HFFc6 (cell line): ENCODE data around the gene ERBB3. TPM values are rescaled to one million over a fixed set of nuclear protein-coding genes. Genes with fewer than 3 reads are reported as not detected.
A peak's percentile ranks its signal among the peaks of the same experiment; 100 is the strongest.

Experiments used
- DNase-seq: peaks from one replicate; pipeline ENCODE4 v3.0.0-alpha.2; 2018
- H3K27ac Mint-ChIP-seq: 2 replicates; pipeline ENCODE4 v1.8.0; 2020; ENCODE audit warnings: mild to moderate bottlenecking, mixed read lengths
- H3K27me3 Mint-ChIP-seq: 2 replicates; pipeline ENCODE4 v1.8.0; 2021; ENCODE audit warnings: mild to moderate bottlenecking, moderate library complexity, mixed read lengths; ENCODE audit not compliant: insufficient read depth
- H3K36me3 Mint-ChIP-seq: 2 replicates; pipeline ENCODE4 v1.8.0; 2021; ENCODE audit warnings: low read depth, mixed read lengths
- H3K4me1 Mint-ChIP-seq: 2 replicates; pipeline ENCODE4 v1.8.0; 2020; ENCODE audit warnings: low read depth, mixed read lengths
- H3K4me3 Mint-ChIP-seq: 2 replicates; pipeline ENCODE4 v1.8.0; 2020; ENCODE audit warnings: mild to moderate bottlenecking, moderate library complexity, mixed read lengths
- H3K9me3 Mint-ChIP-seq: 2 replicates; pipeline ENCODE4 v1.8.0; 2020; ENCODE audit warnings: mild to moderate bottlenecking, mixed read lengths
- total RNA-seq, 6 experiments: library from RNA; stranded (reverse); fragmentation: NEBNext Ultra II Directional; extraction: Animal tissue kit (Norgen Biotek cat#: 25700); gene quantifications; 2 replicates in 1 of 6; 3 replicates in 5 of 6; pipeline ENCODE4 v1.2.3, GENCODE V29; 2021
- TF ChIP-seq, protein P1 (sequence below): fragments of 200-600 bp; sonication (generic); IDR thresholded peaks from 2 replicates; pipeline ENCODE4 v1.5.0; 2021; ENCODE audit warnings: antibody characterized with exemption, mild to moderate bottlenecking

ERBB3 gene
- total RNA-seq, 6 experiments from 2014 or later: 1.0 to 2.5 (median 1.8) TPM

DNA sequence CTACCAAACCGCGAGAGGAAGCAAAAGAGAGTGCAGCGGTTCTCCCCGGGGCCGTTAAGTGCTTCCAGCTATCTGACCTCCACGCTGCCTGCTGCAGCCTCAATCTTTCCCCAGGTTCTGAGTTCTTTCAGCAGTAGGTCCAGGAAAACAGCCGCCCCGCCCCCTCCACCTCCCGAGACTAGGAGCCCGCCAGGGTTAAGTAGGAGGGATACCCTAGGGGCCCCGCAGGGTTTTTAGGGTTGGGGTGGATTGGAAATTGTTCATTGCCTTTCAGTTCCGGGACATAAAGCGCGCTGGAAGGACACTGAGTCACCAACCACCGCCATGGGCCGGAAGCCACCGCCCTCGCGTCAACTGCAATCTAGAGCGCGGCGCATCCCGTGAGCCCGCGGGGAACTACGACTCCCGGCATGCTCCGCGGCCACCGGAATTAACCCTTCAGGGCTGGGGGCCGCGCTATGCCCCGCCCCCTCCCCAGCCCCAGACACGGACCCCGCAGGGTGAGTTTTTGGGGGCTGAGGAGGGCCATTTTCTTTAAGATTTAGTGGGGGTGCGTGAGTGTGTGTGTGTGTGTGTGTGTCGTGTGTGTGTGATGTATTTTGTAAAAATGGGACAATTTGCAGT, 72.3 kb downstream of the ERBB3 start, which contains the start of gene MYL6B:
Gene MYL6B (plus strand): TSS at position 456 of the 624 bp plus-strand sequence. CDS start 1,332 bp downstream, outside the sequence.
- peak within 1 kb of the TSS; percentile 97 for H3K4me3 Mint-ChIP-seq
- TF ChIP-seq, protein P1, sequence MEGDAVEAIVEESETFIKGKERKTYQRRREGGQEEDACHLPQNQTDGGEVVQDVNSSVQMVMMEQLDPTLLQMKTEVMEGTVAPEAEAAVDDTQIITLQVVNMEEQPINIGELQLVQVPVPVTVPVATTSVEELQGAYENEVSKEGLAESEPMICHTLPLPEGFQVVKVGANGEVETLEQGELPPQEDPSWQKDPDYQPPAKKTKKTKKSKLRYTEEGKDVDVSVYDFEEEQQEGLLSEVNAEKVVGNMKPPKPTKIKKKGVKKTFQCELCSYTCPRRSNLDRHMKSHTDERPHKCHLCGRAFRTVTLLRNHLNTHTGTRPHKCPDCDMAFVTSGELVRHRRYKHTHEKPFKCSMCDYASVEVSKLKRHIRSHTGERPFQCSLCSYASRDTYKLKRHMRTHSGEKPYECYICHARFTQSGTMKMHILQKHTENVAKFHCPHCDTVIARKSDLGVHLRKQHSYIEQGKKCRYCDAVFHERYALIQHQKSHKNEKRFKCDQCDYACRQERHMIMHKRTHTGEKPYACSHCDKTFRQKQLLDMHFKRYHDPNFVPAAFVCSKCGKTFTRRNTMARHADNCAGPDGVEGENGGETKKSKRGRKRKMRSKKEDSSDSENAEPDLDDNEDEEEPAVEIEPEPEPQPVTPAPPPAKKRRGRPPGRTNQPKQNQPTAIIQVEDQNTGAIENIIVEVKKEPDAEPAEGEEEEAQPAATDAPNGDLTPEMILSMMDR: no peak
- H3K36me3 Mint-ChIP-seq: peaks cover 12% of the 10 kb centered on the region
- H3K4me1 Mint-ChIP-seq: peaks cover 41% of the 10 kb centered on the region
- H3K27ac Mint-ChIP-seq: peak within 1 kb of the TSS; percentile 93
- DNase-seq: peak; percentile 86
- H3K9me3 Mint-ChIP-seq: no peaks in the 10 kb centered on the region
- H3K27me3 Mint-ChIP-seq: peaks cover 2% of the 10 kb centered on the region

Other genes starting within 250 kb of the ERBB3 start
- 10 to 100 TPM; 13.7 to 24.7 (median 21.4) TPM for gene MMP19, start 237.2 kb upstream of the ERBB3 start, total RNA-seq
- gene PYM1, start 152.3 kb upstream of the ERBB3 start, total RNA-seq: 10 to 100 TPM; 25.0 to 32.3 (median 28.3) TPM
- 10 to 100 TPM; 67.1 to 87.4 (median 79.6) TPM for gene DGKA, start 149.0 kb upstream of the ERBB3 start, total RNA-seq
- 1 to 10 TPM in 1 of 6 experiments, under 1 TPM in 5; 0.47 to 1.3 (median 0.59) TPM for gene PMEL, start 114.1 kb upstream of the ERBB3 start, total RNA-seq
- gene CDK2, start 113.3 kb upstream of the ERBB3 start, total RNA-seq: 10 to 100 TPM; 27.1 to 61.0 (median 53.9) TPM
- 100 to 1,000 TPM in 2 of 6 experiments, 10 to 100 TPM in 4; 90.2 to 107 (median 96.5) TPM for gene RAB5B, start 106.1 kb upstream of the ERBB3 start, total RNA-seq
- 10 to 100 TPM; 15.2 to 19.4 (median 17.0) TPM for gene SUOX, start 82.9 kb upstream of the ERBB3 start, total RNA-seq
- 1 to 10 TPM; 5.2 to 7.2 (median 5.9) TPM for gene IKZF4, start 59.1 kb upstream of the ERBB3 start, total RNA-seq
- 100 to 1,000 TPM in 1 of 6 experiments, 10 to 100 TPM in 5; 40.7 to 151 (median 52.1) TPM for gene RPS26, start 38.2 kb upstream of the ERBB3 start, total RNA-seq
- gene PA2G4, start 24.4 kb downstream of the ERBB3 start, total RNA-seq: 100 to 1,000 TPM; 144 to 190 (median 177) TPM
- gene RPL41, start 36.5 kb downstream of the ERBB3 start, total RNA-seq: 1,000 to 10,000 TPM; 2,722 to 3,464 (median 3,292) TPM
- gene ZC3H10, start 38.1 kb downstream of the ERBB3 start, total RNA-seq: 1 to 10 TPM; 3.3 to 4.7 (median 3.8) TPM
- 100 to 1,000 TPM; 136 to 174 (median 151) TPM for gene ESYT1, start 48.1 kb downstream of the ERBB3 start, total RNA-seq
- gene MYL6B, start 72.4 kb downstream of the ERBB3 start, total RNA-seq: 100 to 1,000 TPM in 5 of 6 experiments, 10 to 100 TPM in 1; 84.5 to 119 (median 108) TPM
- gene MYL6, start 78.2 kb downstream of the ERBB3 start, total RNA-seq: 1,000 to 10,000 TPM; 2,668 to 3,384 (median 3,141) TPM
- gene SMARCC2, start 109.3 kb downstream of the ERBB3 start, total RNA-seq: 10 to 100 TPM; 72.1 to 99.8 (median 87.1) TPM
- gene RNF41, start 141.8 kb downstream of the ERBB3 start, total RNA-seq: 100 to 1,000 TPM in 1 of 6 experiments, 10 to 100 TPM in 5; 65.9 to 103 (median 71.2) TPM
- 10 to 100 TPM; 46.8 to 53.6 (median 49.4) TPM for gene NABP2, start 144.2 kb downstream of the ERBB3 start, total RNA-seq
- under 1 TPM in 1 of 6 experiments, not detected in 5; 0.10 TPM for gene SLC39A5, start 149.9 kb downstream of the ERBB3 start, total RNA-seq
- gene ANKRD52, start 178.2 kb downstream of the ERBB3 start, total RNA-seq: 10 to 100 TPM; 57.9 to 87.8 (median 68.6) TPM
- gene COQ10A, start 186.8 kb downstream of the ERBB3 start, total RNA-seq: 10 to 100 TPM in 1 of 6 experiments, 1 to 10 TPM in 5; 6.4 to 10.7 (median 8.2) TPM
- 100 to 1,000 TPM; 196 to 247 (median 232) TPM for gene CS, start 220.2 kb downstream of the ERBB3 start, total RNA-seq
- gene CNPY2, start 235.8 kb downstream of the ERBB3 start, total RNA-seq: 100 to 1,000 TPM; 177 to 275 (median 188) TPM